ENCODE results near the gene DPYSL3. TPM values are rescaled to one million over a fixed set of nuclear protein-coding genes. Genes with fewer than 3 reads are reported as not detected.

Gene DPYSL3
- total RNA-seq, 4 donors from 2014 or later, result 7.4 to 42.1 (median 21.8) TPM

DNA sequence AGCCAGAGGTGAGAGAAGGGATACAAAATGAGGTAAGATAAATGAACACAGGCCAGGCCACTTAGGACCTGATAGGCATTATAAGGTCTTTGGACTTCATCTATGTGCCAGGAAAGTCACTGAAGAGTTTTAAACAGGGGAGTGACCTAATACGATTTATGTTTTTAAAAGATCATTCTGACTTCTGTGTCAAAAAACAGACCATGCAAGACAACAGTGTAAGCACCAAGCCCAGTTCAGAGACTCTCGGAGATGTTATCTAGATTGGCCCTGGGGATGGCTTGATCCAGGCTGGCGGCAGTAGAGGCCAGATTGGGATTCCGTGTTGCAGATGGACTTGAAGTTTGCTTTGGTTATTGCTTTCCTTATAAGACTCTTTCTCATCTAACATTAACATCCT, 43.0 kb upstream of the DPYSL3 start:
- peaks cover 0 to 13% (median 0%) of the 10 kb centered on the region in 4 donors for H3K4me1 ChIP-seq
- peak overlapping the region in 1 of 4 donors; percentile 85 for H3K27ac ChIP-seq
- no peak for DNase-seq
- H3K4me3 ChIP-seq, result no peak overlapping the region
- TF ChIP-seq, protein P1, sequence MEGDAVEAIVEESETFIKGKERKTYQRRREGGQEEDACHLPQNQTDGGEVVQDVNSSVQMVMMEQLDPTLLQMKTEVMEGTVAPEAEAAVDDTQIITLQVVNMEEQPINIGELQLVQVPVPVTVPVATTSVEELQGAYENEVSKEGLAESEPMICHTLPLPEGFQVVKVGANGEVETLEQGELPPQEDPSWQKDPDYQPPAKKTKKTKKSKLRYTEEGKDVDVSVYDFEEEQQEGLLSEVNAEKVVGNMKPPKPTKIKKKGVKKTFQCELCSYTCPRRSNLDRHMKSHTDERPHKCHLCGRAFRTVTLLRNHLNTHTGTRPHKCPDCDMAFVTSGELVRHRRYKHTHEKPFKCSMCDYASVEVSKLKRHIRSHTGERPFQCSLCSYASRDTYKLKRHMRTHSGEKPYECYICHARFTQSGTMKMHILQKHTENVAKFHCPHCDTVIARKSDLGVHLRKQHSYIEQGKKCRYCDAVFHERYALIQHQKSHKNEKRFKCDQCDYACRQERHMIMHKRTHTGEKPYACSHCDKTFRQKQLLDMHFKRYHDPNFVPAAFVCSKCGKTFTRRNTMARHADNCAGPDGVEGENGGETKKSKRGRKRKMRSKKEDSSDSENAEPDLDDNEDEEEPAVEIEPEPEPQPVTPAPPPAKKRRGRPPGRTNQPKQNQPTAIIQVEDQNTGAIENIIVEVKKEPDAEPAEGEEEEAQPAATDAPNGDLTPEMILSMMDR (IDR thresholded peaks at IDR 0.05), result no peak
- no peak for TF ChIP-seq POLR2A (IDR thresholded peaks at IDR 0.05)
- no peaks in the 10 kb centered on the region for H3K36me3 ChIP-seq
- H3K27me3 ChIP-seq, result no peaks in the 10 kb centered on the region
- no peaks in the 10 kb centered on the region for H3K9me3 ChIP-seq

DNA sequence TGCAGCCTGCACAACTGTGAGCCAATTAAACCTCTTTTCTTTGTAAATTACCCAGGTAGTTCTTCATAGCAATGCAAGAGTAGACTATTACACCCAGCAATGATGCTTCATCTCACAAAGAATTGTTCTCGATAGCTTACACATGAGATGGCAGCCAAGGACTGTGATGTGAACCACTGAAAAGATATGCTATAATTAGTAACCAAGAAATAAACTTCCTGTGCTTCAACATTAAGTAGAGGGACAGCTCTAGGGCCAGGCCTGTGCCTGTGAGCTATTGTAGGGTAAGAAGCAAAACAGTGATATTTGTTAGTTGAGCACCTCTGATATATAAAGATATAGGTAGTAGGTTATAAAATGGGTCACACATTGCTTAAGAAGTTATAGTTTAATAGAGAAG, 41.8 kb upstream of the DPYSL3 start:
- peak overlapping the region in 1 of 4 donors; percentile 36 for H3K27ac ChIP-seq
- H3K36me3 ChIP-seq, result no peaks in the 10 kb centered on the region
- no peak for DNase-seq
- H3K27me3 ChIP-seq, result no peaks in the 10 kb centered on the region
- H3K4me3 ChIP-seq, result no peak overlapping the region
- H3K4me1 ChIP-seq, result peaks cover 0 to 13% (median 0%) of the 10 kb centered on the region in 4 donors
- H3K9me3 ChIP-seq, result no peaks in the 10 kb centered on the region
- TF ChIP-seq, protein P1 (IDR thresholded peaks at IDR 0.05), result no peak
- TF ChIP-seq POLR2A (IDR thresholded peaks at IDR 0.05), result no peak

DNA sequence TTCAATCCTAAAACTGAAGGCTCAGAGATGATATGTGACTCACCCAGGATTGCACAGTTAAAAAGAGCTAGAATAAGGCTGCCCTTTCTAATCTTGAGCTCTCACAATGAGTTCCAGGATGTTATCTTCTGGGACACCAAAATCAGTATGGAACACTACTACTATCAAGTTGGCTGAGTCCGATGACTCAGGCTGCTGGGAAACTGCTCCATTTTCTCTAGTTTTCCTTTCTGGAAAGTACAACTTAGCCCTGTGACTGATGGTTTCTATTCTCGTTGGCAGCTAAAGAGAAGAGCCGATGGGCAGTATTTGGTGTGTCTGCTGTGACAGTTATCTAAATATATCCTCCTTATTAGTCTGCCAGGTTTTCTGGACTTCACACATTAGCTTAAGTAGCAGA, 37.9 kb upstream of the DPYSL3 start:
- Histone ChIP-seq H3K27ac (peak overlapping the region in 1 of 4 donors; percentile 11), H3K4me1 (no peaks in the 10 kb centered on the region), H3K36me3 (no peaks in the 10 kb centered on the region), H3K4me3 (no peak overlapping the region), H3K27me3 (no peaks in the 10 kb centered on the region), H3K9me3 (no peaks in the 10 kb centered on the region)
- TF ChIP-seq, protein P1 (IDR thresholded peaks at IDR 0.05), result no peak
- no peak for TF ChIP-seq POLR2A (IDR thresholded peaks at IDR 0.05)
- no peak for DNase-seq

DNA sequence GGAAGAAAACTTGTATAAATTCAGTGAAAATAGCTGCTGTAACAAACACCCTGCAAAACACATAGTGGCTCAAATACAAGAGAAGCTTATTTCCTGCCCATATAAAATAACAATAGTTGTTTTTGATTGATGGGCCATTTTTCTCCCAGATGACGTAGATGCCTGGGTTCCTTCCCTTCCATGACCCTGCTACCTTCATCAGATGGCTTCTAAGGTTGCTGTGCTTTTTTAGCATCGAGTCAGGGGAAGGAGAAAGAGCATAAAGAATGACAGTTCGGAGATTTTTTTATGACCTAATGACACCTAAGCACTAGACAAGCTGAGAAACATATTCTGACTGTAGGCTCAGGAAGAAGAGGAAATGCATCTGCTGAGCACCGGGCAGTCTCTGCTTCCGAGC, 34.7 kb upstream of the DPYSL3 start:
- Histone ChIP-seq H3K36me3 (no peaks in the 10 kb centered on the region), H3K9me3 (no peaks in the 10 kb centered on the region), H3K4me1 (no peaks in the 10 kb centered on the region), H3K4me3 (no peak overlapping the region), H3K27me3 (no peaks in the 10 kb centered on the region), H3K27ac (no peak overlapping the region)
- DNase-seq, result no peak
- TF ChIP-seq, protein P1 (IDR thresholded peaks at IDR 0.05), result no peak
- TF ChIP-seq POLR2A (IDR thresholded peaks at IDR 0.05), result no peak

DNA sequence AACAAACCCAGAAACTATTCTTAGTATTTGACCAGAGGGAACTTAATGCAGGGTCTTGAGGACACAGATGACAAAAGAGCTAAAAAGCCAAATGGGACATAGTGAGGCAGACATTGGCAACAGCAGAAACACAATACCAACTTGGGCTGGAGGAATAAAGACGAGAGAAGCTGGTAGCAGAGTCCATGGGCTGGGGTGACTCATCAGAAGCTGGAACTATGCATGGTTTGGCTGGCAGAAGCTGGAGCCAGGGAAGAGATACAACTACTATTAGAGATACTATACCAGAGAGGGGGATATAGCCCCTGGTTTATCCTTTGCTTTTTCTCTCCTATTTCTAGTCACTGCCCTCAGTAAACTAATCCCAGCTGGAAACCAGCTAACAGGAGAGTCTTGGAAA, 29.2 kb upstream of the DPYSL3 start:
- Histone ChIP-seq H3K9me3 (no peaks in the 10 kb centered on the region), H3K36me3 (no peaks in the 10 kb centered on the region), H3K27ac (no peak overlapping the region), H3K4me3 (no peak overlapping the region), H3K27me3 (no peaks in the 10 kb centered on the region), H3K4me1 (no peaks in the 10 kb centered on the region)
- TF ChIP-seq, protein P1 (IDR thresholded peaks at IDR 0.05), result no peak
- no peak for TF ChIP-seq POLR2A (IDR thresholded peaks at IDR 0.05)
- no peak for DNase-seq

DNA sequence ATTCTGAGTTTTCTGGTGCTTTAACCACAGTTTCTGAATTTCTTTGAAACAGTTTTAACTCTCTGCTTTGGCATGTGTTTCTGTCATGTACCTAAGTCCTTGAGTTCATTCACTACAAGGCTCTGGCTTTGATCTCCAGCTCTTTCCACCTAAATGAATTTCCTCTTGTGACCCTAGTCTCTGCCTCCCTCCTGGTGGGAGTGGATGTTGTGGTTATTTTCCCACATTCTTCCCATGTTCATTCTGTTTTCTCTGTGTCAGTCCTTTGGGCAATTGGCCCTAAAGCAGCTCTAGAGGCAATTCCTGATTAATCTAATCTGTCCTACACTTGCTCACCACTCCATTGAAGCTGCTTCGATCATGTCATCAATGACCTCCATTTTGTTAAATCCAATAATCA, 28.4 kb upstream of the DPYSL3 start:
- no peak for DNase-seq
- TF ChIP-seq POLR2A (IDR thresholded peaks at IDR 0.05), result no peak
- TF ChIP-seq, protein P1 (IDR thresholded peaks at IDR 0.05), result no peak
- Histone ChIP-seq H3K27me3 (no peaks in the 10 kb centered on the region), H3K36me3 (no peaks in the 10 kb centered on the region), H3K4me3 (no peak overlapping the region), H3K27ac (no peak overlapping the region), H3K9me3 (no peaks in the 10 kb centered on the region), H3K4me1 (no peaks in the 10 kb centered on the region)

All from Peyer's patch (tissue), 4 donors.